Transverse colon (tissue), 4 donors: Measurements from ENCODE around the gene MEMO1.
"Not testable (repeated sequence)": the region's sequence is repeated elsewhere in the genome, so short reads cannot be mapped to it uniquely, and the experiment has no call there.

Experiments used
- CTCF ChIP-seq, 5 experiments: fragments of 200-600 bp in 3 of 5; fragments of 450-650 bp in 2 of 5; sonication (generic) in 3 of 5; IDR thresholded peaks; 1 replicate in 2 of 5; 2 replicates in 3 of 5; pipeline ENCODE4 v1.5.1; 2016 to 2017; ENCODE audit warnings: antibody characterized with exemption in 5 of 5, inconsistent platforms in 3 of 5, mild to moderate bottlenecking in 2 of 5, moderate library complexity in 1 of 5
- POLR2AphosphoS5 ChIP-seq, 3 donors: sonication (generic); formaldehyde crosslinking; IDR thresholded peaks; one replicate each; pipeline ENCODE4 v1.6.1; 2016; ENCODE audit warnings: antibody characterized with exemption in 3 of 3

- not testable (repeated sequence) for TF ChIP-seq CTCF, POLR2AphosphoS5 (IDR thresholded peaks at IDR 0.05)
These were observed 110.7 kb downstream of the MEMO1 start for GRCh38 chr2:31900156-31900555.
